Fibroblast of pulmonary artery (primary cell): Measurements from ENCODE around the gene ADAMTS18.

Source experiments
- DNase-seq: peaks from one replicate; pipeline ENCODE4 v3.0.0-alpha.2; 2010; ENCODE audit warnings: low read depth
- H3K4me3 ChIP-seq: replicated peaks from 2 replicates; pipeline ENCODE4 v1.5.1; 2011; ENCODE audit warnings: low read depth, mild to moderate bottlenecking, control low read depth, low read length, moderate library complexity
- TF ChIP-seq, protein P1 (sequence below): IDR thresholded peaks from 2 replicates; pipeline ENCODE4 v1.5.1; 2011; ENCODE audit warnings: mild to moderate bottlenecking, control low read depth, low read length, inconsistent platforms; ENCODE audit errors: missing control alignments

ADAMTS18 gene

DNA sequence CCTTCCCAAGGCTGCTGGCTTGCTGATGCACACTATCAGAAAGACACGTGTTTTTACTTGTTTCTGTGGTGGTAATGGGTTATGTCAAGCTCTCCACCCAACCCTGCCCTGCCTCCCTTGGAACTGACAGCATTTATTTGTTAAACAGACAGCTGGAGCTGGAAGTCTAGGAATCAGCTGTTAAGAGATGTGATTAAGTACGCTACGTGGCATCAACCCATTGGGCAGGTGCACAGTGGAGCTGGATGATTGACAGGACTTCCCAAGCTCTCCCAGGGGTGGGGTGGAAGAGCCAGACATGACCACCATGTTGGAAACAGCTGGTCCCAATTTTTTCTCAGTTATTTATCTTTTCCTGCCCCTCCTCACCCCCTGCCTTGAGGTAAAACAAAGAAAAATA is 49.4 kb downstream of the ADAMTS18 start:
- TF ChIP-seq, protein P1, sequence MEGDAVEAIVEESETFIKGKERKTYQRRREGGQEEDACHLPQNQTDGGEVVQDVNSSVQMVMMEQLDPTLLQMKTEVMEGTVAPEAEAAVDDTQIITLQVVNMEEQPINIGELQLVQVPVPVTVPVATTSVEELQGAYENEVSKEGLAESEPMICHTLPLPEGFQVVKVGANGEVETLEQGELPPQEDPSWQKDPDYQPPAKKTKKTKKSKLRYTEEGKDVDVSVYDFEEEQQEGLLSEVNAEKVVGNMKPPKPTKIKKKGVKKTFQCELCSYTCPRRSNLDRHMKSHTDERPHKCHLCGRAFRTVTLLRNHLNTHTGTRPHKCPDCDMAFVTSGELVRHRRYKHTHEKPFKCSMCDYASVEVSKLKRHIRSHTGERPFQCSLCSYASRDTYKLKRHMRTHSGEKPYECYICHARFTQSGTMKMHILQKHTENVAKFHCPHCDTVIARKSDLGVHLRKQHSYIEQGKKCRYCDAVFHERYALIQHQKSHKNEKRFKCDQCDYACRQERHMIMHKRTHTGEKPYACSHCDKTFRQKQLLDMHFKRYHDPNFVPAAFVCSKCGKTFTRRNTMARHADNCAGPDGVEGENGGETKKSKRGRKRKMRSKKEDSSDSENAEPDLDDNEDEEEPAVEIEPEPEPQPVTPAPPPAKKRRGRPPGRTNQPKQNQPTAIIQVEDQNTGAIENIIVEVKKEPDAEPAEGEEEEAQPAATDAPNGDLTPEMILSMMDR, result no peak
- DNase-seq, result no peak
- H3K4me3 ChIP-seq, result no peak overlapping the region

DNA sequence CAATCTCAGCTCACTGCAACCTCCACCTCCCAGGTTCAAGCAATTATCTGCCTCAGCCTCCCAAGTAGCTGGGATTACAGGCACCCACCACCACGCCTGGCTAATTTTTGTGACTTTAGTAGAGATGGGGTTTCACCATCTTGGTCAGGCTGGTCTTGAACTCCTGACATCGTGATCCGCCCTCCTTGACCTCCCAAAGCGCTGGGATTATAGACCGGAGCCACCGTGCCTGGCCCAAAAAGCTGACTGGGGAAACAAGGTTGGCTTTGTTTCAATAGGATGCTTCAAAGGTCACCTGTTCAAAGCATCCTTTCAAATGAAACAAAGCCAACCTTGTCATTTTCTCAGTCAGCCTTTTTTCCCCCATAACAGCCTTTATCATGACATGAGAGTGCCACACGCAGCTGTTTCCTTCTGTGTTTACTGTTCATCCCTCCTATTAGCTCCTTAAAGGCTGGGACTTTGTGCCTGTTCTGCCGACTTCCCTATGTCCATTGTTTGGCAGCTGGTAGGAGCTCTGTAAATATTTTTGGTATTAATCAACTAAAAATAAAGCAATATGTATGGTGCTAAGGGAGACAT is 51.1 kb downstream of the ADAMTS18 start:
- H3K4me3 ChIP-seq, result no peak overlapping the region
- TF ChIP-seq, protein P1, result no peak
- no peak for DNase-seq

DNA sequence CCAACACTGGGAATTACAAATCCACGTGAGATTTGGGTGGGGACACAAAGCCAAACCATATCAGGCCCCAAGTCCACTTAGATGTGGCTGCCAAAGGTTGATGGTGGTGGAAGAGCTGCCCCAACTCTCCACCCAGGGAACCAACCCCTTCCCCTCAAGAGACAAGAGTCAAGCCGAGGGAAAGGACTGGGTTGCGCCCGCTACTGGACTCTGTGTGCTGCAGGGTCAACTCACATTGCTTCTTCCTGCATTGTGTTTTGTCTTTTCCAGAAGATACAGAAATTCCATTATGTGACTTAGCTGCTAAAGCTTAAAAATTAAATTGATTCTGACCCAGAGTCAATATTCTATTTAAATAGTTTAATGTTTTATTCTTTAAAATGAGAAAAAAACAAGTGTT is 58.5 kb downstream of the ADAMTS18 start:
- H3K4me3 ChIP-seq, result no peak overlapping the region
- TF ChIP-seq, protein P1, result peak; percentile 16
- DNase-seq, result no peak

DNA sequence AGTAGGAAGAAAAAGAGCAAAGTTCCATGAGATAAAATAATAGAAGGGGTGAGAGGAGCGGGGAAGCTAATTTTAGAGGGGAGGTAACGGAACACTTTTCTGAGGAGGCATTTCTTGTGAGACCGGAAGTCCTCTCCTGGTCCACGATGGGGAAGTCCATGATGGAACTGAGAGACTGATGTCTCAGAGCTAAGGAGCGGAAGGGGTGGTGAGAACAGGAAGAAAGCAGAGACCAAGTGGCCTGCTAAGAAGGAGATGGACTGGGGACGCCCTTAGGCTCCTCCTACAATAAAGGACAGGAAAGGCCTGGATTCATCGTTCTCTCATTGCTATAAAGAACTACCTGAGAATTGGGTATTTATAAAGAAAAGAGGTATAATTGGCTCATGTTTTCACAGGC is 59.4 kb downstream of the ADAMTS18 start:
- TF ChIP-seq, protein P1, result no peak
- DNase-seq, result no peak
- no peak overlapping the region for H3K4me3 ChIP-seq

DNA sequence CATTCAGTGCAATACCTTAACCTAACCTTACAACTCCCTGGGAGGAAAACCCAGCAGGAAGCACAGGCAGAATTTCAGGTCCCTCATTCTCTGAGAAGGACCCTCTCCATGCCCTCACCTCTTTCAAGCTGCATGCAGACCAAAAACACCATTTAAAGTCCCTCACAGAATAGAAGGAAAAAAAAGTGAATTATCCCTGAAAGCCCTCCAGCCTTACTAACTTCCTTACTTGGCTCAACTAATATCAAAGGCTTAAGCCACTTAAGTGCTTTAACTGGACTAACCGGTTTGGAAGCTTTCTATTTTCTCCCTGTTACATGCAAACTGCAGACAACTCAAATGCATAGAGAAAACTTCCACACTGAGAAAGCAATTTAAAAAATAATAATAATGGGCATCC is 60.5 kb downstream of the ADAMTS18 start:
- no peak overlapping the region for H3K4me3 ChIP-seq
- DNase-seq, result no peak
- TF ChIP-seq, protein P1, result no peak

DNA sequence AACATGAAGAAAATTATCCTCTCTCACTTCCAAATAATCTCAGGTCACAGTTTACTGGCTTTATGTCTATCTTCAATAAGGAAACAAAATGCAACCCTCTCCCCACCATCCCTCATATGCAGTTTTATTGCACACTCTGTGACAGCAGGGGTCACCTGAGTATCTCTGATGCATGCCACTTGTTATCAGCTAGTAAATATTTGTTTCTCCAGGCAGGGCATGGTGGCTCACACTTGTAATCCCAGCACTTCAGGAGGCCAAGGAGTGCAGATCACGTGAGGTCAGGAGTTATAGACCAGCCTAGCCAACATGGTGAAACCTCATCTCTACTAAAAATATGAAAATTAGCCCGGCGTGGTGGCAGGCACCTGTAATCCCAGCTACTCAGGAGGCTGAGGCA is 61.1 kb downstream of the ADAMTS18 start:
- no peak for DNase-seq
- H3K4me3 ChIP-seq, result no peak overlapping the region
- TF ChIP-seq, protein P1, result no peak

DNA sequence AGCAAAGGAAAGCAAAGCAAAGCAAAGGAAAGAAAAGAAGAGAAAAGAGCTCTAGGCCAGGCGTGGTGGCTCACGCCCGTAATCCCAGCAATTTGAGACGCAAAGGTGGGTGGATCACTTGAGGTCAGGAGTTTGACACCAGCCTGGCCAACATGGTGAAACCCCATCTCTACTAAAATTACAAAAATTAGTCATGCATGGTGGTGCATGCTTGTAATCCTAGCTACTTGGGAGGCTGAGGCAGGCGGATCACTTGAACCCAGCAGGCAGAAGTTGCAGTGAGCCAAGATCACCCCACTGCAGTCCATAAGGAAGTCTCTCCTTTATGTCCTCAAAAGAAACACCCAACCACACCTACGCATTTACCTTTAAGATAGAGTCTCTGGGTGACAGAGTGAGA is 70.1 kb downstream of the ADAMTS18 start:
- H3K4me3 ChIP-seq, result no peak overlapping the region
- no peak for DNase-seq
- TF ChIP-seq, protein P1, result no peak
